GM06990 (cell line): ENCODE data around the gene TMPRSS9.
"Not testable (repeated sequence)": the region's sequence is repeated elsewhere in the genome, so short reads cannot be mapped to it uniquely, and the experiment has no call there.

Source experiments
- DNase-seq: peaks from one replicate; pipeline ENCODE4 v3.0.0-alpha.2; 2011; ENCODE audit not compliant: insufficient read length; ENCODE audit errors: extremely low read depth
- H3K27me3 ChIP-seq: replicated peaks from 2 replicates; pipeline ENCODE4 v1.6.0; 2011; ENCODE audit warnings: low read length; ENCODE audit not compliant: control insufficient read depth, insufficient read depth
- H3K36me3 ChIP-seq: 2 replicates; pipeline ENCODE4 v1.5.1; 2011; ENCODE audit warnings: low read length; ENCODE audit not compliant: control insufficient read depth, insufficient read depth
- H3K4me3 ChIP-seq: replicated peaks from 2 replicates; pipeline ENCODE4 v1.5.1; 2011; ENCODE audit warnings: low read depth, mild to moderate bottlenecking, control low read depth, low read length
- TF ChIP-seq, protein P1 (sequence below): IDR thresholded peaks from 2 replicates; pipeline ENCODE4 v1.5.1; 2011; ENCODE audit warnings: low read length, control low read depth, mild to moderate bottlenecking, inconsistent platforms; ENCODE audit not compliant: insufficient read depth, poor library complexity, severe bottlenecking

The TMPRSS9 gene

GRCh38 chr19:2413629-2414028, 53.6 kb downstream of the TMPRSS9 start:
- Histone ChIP-seq H3K4me3 (no peak overlapping the region), H3K27me3 (no peaks in the 10 kb centered on the region), H3K36me3 (peaks cover 4% of the 10 kb centered on the region; the same call in 1 of the 2 replicates)
- TF ChIP-seq, protein P1, sequence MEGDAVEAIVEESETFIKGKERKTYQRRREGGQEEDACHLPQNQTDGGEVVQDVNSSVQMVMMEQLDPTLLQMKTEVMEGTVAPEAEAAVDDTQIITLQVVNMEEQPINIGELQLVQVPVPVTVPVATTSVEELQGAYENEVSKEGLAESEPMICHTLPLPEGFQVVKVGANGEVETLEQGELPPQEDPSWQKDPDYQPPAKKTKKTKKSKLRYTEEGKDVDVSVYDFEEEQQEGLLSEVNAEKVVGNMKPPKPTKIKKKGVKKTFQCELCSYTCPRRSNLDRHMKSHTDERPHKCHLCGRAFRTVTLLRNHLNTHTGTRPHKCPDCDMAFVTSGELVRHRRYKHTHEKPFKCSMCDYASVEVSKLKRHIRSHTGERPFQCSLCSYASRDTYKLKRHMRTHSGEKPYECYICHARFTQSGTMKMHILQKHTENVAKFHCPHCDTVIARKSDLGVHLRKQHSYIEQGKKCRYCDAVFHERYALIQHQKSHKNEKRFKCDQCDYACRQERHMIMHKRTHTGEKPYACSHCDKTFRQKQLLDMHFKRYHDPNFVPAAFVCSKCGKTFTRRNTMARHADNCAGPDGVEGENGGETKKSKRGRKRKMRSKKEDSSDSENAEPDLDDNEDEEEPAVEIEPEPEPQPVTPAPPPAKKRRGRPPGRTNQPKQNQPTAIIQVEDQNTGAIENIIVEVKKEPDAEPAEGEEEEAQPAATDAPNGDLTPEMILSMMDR = no peak
- DNase-seq = no peak

- DNase-seq = no peak
- Histone ChIP-seq H3K27me3 (no peaks in the 10 kb centered on the region), H3K36me3 (peaks cover 4% of the 10 kb centered on the region; the same call in 1 of the 2 replicates), H3K4me3 (no peak overlapping the region)
- TF ChIP-seq, protein P1 = no peak
Observed at GRCh38 chr19:2415281-2415972, 55.4 kb downstream of the TMPRSS9 start.

DNA sequence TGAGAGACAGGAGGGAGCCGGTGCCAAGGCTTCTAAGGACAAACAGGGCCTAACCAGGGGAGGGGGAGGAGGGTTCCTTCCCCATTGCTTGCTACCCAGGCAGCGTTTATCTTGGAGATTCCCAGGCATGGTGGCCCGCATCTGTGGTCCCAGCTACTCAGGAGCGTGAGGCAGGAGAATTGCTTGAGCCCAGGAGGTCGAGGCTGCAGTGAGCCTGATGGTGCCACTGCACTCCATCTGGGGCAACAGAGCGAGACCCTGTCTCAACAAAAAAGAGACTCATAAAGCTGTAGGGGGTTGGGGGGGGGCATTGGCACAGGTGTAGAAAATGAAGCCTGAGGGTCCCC, 55.9 kb downstream of the TMPRSS9 start:
- H3K36me3 ChIP-seq = peaks cover 4% of the 10 kb centered on the region; the same call in 1 of the 2 replicates
- no peak for DNase-seq
- TF ChIP-seq, protein P1 = no peak
- H3K27me3 ChIP-seq = no peaks in the 10 kb centered on the region
- H3K4me3 ChIP-seq = no peak overlapping the region

DNA sequence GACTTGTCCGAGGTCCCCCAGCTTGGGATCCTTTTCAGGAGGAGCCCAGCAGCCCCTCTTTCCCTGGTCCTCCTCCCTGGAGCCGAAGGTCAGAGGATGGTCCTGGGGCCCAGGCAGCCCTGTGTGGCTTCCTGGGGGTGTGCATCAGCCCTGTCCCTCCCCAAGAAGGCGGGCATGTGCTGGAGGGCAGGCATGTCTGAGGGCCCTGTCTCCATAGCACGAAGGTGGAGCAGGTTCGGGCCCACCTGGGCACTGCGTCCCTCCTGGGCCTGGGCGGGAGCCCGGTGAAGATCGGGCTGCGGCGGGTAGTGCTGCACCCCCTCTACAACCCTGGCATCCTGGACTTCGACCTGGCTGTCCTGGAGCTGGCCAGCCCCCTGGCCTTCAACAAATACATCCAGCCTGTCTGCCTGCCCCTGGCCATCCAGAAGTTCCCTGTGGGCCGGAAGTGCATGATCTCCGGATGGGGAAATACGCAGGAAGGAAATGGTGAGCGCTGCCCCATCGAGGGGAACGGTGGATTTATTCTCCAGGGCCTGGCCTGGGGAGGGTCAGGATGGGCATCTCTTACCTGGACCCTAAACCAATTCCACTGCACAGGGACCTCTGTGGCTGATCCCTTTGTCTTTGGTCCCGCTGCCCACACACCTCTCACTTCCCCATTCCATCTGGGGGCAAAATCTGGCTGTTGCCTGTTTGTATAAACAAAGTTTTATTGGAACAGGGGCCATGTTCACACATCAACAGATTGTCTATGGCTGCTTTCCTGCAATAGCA, 56.4 kb downstream of the TMPRSS9 start:
- no peaks in the 10 kb centered on the region for H3K27me3 ChIP-seq
- no peak overlapping the region for H3K4me3 ChIP-seq
- no peak for DNase-seq
- TF ChIP-seq, protein P1 = no peak
- H3K36me3 ChIP-seq = peaks cover 4% of the 10 kb centered on the region; the same call in 1 of the 2 replicates

DNA sequence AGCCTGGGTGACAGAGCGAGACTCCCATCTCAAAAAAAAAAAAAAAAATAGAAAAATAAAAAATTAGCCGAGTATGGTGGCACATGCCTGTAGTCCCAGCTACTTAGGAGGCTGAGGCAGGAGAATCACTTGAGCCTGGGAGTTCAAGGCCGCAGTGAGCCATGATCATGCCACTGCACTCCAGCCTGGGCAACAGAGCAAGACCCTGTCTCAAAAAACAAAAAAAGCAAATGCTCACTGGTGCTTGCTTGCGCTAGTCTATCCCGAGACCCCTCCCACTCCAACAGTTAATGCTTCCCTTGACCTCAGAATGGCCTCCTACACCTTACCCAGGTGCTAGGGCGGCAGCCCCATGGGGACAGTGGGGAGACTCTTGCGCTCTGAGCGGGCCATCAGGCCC, 57.4 kb downstream of the TMPRSS9 start:
- DNase-seq, H3K4me3 ChIP-seq, H3K36me3 ChIP-seq, H3K27me3 ChIP-seq: not testable (repeated sequence)

DNA sequence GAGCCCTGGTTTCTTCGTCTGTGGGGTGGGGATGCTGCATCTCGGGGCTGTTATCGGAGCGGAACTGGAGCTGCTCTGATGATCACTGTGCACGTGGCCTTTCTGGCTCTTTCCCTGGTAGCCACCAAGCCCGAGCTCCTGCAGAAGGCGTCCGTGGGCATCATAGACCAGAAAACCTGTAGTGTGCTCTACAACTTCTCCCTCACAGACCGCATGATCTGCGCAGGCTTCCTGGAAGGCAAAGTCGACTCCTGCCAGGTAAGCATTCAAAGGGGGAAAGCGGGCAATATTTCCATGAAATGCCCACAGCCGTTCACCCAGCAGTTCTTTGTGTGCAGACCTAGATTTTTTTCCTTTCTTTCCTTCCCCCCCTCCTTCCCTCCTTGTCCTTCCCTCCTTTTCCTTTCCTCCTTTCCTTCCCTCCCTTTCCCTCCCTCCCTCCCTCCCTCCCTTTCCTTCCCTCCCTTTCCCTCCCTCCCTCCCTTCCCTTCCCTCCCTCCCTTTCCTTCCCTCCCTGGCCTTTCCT, 57.9 kb downstream of the TMPRSS9 start:
- no peaks in the 10 kb centered on the region for H3K27me3 ChIP-seq
- no peak for DNase-seq
- H3K36me3 ChIP-seq = peaks cover 4% of the 10 kb centered on the region; the same call in 1 of the 2 replicates
- TF ChIP-seq, protein P1 = no peak
- H3K4me3 ChIP-seq = no peak overlapping the region
